Suppressor macrophage (primary cell): Measurements from ENCODE around the gene VEGFC.

Experiments
- DNase-seq, 4 experiments: peaks; one replicate each; pipeline ENCODE4 v3.0.0-alpha.2; 2020 to 2022

Gene VEGFC

GRCh38 chr4:176758731-176759130, 34.0 kb downstream of the VEGFC start:
- DNase-seq, result no peak

DNA sequence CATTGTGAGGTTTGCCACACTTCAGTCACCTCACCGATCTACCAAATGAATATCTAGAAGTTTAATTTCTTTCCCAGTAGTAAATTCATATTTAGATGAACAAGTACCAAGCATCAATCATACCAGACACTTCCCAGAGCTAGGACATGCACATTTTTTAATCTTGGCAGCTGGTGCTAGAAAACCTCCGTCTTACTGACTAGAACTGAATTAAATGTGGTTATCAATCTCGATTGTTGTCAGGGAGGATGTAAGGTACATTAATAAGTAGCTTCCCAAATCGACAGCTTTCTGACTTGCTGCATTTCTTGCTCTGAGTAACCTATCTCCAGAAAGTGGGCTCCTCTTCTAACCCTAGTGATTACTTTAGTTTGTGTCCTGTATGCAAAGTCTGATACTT, 34.4 kb downstream of the VEGFC start:
- DNase-seq, result no peak

DNA sequence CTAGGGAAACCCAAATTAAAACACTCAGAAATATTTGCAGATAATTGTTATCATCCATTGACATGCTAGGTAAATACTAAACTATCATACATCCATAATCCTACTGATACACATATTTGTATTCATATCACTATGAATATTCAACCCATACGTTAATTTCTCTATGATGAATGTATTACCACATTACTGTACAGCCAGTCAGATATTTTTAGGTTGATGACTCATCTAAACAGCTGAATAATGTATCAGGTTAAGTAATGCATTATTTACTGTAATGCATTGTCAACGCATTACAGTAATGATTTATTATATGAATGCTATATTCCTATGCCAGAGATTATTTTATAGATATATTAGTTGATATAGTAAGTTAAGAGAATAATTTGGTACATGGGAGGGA, 37.1 kb downstream of the VEGFC start:
- no peak for DNase-seq

- no peak for DNase-seq
These were observed 37.7 kb downstream of the VEGFC start for GRCh38 chr4:176755001-176755400.

- DNase-seq, result no peak
These were observed 39.7 kb downstream of the VEGFC start for GRCh38 chr4:176753049-176753448.

- no peak for DNase-seq
These were observed 40.5 kb downstream of the VEGFC start for GRCh38 chr4:176752191-176752749.

DNA sequence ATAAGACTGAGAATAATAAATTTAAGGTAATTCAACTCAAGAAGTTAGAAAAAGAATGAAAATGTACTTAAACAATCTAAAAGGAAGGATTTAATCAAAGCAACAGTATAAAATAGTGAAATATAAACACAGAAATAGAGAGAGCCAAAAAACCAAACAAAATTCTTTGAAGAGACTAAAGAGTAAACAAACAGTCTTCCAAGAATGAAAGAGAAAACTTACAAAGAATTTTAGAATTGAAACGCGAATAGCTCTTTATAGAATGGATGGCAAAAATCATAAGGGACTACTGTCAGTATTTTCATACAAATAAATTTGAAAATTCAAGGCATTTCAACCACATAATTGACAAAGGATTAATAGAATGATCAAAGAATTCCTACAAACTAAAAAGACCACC, 41.7 kb downstream of the VEGFC start:
- DNase-seq, result no peak

DNA sequence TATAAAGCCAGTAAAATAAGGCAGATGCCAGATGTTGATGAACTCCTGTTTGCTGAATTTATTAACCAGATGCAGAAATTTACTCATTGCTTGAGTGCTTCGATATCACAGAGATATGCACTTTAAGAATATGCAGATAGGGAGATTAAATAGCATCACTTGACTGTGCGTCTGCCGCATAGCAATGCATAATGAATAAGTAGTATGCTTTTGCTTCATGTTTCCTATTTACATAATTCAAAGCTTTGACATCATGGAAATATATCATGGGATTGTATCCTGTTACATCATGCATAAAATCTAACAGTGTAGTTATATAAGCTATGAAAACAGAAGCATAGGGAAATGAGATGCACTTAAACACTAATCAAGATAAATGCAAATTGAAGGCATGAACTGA, 45.9 kb downstream of the VEGFC start:
- DNase-seq, result no peak

DNA sequence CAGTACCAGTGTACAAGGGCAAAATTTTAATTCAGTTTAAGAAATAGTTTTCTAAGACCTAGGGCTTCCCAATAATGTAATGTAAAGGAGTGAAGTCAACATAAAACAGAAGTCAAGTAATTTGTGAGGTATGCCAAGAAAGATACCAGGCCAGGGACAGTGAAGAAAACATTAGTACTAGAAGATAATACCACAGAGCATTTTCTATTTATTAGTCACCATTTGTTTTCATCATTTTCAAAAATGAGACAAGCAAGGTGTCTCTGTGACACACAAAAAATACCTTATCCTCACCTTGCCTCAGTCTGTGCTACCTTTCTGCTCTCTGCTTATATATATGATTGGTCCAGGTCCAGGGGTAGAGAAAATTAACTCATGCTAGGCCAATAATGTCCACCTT, 46.8 kb downstream of the VEGFC start:
- DNase-seq, result no peak

- DNase-seq, result no peak
These were observed 48.6 kb downstream of the VEGFC start for GRCh38 chr4:176744091-176744490.

GRCh38 chr4:176742211-176742610, 50.5 kb downstream of the VEGFC start:
- no peak for DNase-seq

DNA sequence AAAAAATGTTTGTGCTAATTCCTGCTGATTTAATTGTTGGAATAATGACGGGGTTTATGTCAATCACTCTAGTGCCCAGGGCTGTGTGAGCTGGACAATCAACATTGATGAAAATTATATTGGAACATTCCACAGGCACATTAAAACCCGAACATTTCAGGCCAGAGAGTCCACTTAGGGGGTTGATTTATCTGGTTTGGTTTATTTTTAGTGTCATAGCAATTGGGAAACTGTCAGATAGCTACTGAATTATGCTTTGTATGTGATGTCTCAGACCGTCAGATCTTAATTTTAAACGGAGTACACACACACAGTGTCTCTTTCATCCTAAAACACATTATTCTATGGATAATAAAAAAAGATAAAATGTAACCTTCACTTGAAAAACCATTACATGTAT, 51.5 kb downstream of the VEGFC start:
- no peak for DNase-seq

DNA sequence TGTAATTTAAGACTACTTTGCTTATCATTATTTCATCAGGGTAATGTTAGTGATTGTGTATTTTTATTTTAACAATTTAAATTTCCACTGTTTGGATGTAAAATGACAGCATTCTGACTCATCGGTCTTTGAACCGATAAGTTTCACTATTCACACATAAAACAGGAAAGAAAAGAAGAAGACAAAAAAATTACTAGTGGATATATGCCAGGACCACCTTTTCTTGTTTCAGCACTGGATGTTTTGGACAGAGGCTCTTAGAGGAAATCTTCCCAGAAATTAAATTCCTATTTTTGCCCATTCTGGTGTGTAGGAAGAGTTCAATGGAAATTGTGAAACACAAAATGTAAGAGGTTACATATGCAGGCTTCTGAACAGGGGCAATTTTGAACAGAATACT, 57.4 kb downstream of the VEGFC start:
- no peak for DNase-seq

DNA sequence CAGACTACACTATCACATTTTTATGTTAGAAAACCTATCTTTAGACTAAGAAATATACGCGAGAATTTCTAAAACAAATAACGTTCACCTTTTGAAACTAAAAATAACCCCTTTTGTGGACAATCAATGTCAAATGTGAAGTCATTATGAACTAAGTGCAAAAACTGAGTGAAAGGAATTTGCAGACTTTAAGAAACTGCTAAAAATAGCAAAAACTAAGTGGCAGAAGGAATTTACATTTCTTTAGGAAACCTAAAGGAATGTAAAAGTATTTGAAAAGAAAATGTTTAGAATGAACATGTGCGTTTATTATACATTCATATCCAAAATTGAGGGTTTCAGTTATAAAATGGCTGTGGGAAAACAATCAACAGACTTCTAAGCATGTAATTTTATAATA, 58.3 kb downstream of the VEGFC start:
- no peak for DNase-seq

- DNase-seq, result no peak
These were observed 63.2 kb downstream of the VEGFC start for GRCh38 chr4:176729489-176729888.

GRCh38 chr4:176726803-176727202, 65.9 kb downstream of the VEGFC start:
- DNase-seq, result no peak

GRCh38 chr4:176721459-176721858, 71.3 kb downstream of the VEGFC start:
- DNase-seq, result no peak

- DNase-seq, result no peak
These were observed 73.8 kb downstream of the VEGFC start for GRCh38 chr4:176718881-176719280.

DNA sequence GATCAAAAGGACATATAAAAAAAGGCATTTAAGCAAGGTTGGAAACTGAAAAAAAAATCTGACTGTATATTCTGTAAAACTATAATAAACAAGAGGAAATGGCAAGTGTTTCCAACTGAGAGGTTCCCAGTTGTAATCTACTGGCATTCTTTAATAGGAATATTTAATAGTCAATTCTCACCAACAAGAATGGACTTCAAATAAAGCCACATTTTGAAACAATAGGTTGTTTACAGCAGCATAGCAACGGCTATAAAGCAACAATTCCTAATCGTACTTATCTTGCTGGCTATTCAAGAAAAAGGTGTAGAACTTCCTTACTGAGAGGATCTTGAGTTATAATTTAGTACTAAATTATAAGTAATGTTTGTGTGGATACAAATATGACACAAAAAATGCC, 75.5 kb downstream of the VEGFC start:
- no peak for DNase-seq

- no peak for DNase-seq
These were observed 83.3 kb downstream of the VEGFC start for GRCh38 chr4:176709417-176709816.

- DNase-seq, result no peak
These were observed 83.9 kb downstream of the VEGFC start for GRCh38 chr4:176708771-176709311.

DNA sequence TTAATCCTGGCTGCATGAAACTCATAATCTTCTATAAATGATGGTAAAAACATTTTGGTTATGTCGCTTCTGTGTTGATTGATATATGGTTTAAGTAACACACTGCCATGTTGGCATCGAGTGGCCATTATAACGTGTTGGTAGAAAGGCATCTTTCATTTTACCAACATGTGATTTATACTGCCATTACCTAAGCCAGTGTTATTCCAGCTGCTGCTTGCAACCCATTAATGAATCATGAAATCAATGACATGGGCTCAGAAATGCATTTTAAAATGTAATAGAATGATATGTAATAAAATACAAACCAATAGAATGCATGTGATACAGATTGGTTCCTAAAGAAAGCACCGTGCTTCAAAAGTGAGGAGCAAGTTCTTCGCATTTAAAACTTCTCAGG, 102.0 kb downstream of the VEGFC start:
- no peak for DNase-seq

DNA sequence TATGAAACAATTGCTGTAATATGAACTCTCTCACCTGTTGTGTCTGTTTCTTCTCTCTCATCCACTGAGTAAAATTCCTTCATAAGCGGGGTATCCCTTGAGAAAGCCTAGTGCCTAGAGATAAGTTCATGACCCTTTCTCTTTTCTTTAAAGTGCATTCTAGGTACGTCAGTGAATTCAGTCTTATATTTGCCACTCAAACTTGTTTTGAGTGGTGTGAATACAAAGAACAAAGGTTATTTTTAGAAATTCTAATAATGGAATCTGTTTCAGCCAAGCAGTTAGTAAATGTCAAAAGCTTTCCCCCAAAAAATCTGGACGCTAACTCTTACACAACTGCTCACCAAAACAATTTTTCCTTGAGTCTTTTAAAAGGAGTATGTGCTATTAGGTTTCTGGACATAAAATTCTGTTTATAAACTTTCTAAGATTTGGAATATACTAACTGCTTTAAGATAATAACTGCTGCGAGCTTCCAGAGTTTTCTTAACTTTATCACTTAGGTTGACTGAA, 112.0 kb downstream of the VEGFC start:
- no peak for DNase-seq

- no peak for DNase-seq
These were observed 115.8 kb downstream of the VEGFC start for GRCh38 chr4:176676901-176677300.

GRCh38 chr4:176675810-176676209, 116.9 kb downstream of the VEGFC start:
- no peak for DNase-seq
